ENCODE data around the gene RALY.

Gene RALY

DNA sequence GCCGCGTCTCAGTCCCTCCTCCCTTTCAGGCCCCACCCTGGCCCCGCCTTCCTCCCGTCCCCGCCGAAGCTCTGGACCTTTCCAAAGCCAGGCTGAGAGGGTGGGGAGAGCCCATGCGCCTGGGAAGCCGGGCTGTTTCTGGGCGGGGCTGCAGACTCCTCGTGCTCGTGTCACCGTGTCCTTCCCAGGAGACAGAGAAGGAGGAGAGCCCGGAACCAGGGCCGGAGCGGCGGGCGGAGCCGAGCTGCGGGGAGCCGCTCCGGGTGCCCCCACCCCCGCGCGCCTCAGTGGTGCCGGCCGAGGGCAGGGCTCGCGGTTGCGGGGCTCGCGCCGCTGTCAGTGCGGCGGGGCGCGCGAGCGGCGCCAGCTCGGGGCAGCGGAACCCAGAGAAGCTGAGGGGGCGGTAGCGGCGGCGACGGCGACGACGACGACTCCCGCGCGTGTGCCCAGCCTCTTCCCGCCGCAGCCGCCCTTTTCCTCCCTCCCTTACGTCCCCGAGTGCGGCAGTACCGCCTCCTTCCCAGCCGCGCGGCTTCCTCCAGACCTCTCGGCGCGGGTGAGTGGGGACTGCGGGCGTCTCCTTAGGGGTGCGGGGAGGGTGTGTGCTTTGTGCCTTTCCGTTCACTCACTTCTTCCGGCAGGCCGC, at the start of gene RALY:
Gene RALY, plus strand, starts transcription at position 336 of the 646 bp plus-strand sequence. CDS start 78,164 bp downstream, outside the sequence.
- no peak for DNase-seq (ENCODE audit: low spot score)

DNA sequence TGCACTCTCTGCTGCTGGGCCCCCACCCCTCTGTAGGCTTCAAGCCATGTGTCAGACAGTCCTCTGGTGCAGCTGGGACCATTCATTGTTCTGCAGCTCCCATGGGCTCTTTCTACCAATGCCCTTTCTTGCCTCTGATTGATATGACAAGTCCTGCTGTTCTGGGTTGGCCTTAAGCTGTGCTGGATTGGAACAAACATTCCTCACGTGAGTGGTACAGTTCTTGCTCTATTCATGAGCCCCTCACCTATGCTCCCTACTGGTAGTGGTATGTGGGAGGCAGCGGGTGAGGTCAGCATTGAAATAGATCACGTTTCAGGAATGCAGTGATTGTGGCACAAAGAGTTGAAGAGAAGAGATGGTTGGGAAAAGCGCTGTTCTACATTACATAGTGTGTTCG, 48.8 kb upstream of the RALY start:
- DNase-seq (ENCODE audit: low spot score), result no peak

DNA sequence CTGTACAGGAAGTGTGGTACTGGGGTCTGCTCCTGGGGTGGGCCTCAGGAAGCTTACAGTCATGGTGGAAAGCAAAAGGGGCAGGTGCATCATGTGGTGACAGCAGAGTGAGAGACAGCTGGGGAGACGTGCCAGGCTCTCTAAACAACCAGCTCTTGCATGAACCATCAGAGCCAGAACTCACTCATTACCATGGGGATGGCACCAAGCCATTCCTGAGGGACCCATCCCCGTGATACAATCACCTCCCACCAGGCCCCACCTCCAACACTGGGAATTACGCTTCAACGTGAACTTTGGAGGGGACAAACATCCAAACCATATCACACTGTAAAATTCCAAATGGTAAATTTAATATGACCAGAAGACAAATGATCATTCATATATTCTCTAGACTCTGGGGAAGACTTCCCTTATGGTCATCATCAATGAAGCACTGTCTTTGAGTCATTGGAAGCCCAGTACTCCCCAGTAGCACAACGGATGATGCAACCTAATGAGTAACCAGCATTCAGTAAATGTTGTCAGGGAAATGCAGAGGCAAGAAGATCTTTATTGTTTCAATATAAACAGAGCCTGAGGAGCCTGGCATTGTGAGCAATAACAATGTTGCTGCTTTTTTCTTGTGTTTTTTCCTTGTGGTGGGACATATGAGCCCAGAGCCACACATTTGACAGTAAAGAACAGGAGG, 48.2 kb upstream of the RALY start:
- DNase-seq (ENCODE audit: low spot score), result peak; percentile 90

DNA sequence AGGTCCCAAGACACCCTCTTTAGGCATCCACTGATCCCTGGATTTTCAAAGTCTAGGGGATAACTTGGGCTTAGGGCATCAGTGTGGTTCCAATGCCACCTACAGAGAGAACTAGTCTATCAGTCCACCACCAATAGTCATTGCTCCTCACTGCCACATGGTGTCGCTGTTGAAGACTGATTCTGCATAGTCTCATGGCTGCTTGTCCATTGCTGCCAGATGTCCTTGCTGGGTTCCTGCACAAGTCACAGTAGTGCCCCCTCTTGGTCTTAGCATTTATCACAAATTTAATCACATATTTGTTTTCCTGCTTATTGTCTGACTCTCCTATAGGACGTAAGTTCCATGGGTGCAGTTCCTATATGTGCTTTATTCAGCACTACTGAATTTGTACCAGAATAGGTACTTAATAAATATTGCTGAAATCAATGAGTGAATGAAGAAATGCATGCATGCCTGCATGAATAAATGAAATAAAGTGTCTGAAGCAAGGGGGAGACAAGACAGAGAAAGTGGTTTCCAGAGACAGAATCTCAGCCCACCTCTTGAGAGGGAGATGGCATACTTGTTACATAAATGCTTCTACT, 45.9 kb upstream of the RALY start:
- DNase-seq (ENCODE audit: low spot score), result no peak

- no peak for DNase-seq (ENCODE audit: low spot score)
Measured at GRCh38 chr20:33948480-33948879, 45.2 kb upstream of the RALY start.

GRCh38 chr20:33951171-33951570, 42.5 kb upstream of the RALY start:
- DNase-seq (ENCODE audit: low spot score), result no peak

DNA sequence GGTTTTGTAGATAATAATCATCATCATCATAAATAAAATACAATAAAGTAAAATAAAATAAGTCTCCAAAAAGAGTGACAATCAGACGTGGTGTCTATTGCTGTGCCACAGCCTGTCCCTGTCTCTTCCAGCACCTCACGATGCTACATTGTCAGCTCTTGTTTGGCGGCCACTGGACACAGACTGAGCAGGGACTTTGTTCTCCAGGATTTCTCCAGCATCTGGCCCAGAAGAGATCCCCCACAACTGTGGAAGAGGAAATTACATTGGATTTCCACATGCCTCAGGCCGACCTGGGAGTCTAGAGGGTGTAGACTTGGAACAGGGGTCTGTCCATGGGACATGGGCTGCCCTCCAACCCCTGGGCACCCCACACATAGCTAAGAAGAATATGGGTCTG, 39.2 kb upstream of the RALY start:
- DNase-seq (ENCODE audit: low spot score), result no peak

GRCh38 chr20:33963751-33964150, 30.0 kb upstream of the RALY start:
- no peak for DNase-seq (ENCODE audit: low spot score)

DNA sequence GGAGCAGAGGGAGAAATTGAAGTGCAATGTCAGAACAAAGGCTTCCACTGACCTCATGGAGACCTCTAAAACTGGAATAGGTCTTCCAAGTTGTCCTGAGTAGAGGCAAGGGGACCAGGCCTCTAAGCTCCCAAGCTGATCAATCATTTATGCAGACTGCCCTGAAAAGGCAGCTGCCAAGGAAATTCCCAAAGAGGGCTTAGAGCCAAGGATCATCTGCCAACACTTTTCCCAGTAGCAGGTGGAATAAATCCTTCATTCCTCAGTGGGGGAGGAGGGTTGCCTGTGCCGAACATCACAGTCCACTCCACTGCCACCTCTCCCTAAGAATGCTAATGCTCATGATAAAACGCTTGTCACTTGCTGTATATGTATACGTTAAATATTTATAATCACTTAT, 29.3 kb upstream of the RALY start:
- no peak for DNase-seq (ENCODE audit: low spot score)

DNA sequence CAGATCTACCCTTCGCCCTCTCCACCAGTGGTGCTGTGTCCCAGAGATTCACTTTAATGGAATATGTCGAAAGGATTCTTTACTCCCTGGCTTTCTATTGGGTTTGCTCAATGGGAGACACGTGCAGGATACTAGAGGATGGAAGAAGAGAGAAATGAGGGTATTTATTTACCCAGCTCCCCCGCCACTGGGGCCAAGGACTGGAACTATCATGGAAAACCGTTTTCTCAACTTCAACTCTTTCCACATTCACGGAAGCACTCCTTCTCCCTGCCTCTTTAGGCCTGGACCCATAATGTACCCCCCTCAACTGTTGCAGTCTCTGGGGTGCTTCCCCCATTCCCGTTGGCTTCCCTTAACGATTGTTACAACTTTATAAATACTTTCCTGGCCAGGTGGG, 26.6 kb upstream of the RALY start:
- no peak for DNase-seq (ENCODE audit: low spot score)

GRCh38 chr20:33969563-33969962, 24.1 kb upstream of the RALY start:
- no peak for DNase-seq (ENCODE audit: low spot score)

DNA sequence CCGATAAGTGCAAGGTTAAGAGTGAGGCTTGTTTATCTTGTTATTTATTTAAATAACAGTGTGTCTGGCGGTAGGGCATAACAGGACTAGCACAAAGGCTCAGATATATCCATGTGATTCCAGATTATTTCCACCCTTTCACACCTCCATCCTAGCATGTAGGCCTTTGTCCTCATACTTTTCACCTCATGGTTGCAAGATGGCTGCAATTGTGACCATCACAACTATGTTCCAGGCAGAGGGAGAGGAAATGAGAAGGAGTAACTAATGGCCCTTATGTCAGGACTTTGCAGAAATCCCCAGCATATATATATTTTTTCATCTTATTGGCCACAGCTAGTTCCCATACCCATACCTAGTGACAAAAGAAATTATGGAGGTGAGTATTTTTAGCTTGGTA, 23.5 kb upstream of the RALY start:
- DNase-seq (ENCODE audit: low spot score), result no peak

DNA sequence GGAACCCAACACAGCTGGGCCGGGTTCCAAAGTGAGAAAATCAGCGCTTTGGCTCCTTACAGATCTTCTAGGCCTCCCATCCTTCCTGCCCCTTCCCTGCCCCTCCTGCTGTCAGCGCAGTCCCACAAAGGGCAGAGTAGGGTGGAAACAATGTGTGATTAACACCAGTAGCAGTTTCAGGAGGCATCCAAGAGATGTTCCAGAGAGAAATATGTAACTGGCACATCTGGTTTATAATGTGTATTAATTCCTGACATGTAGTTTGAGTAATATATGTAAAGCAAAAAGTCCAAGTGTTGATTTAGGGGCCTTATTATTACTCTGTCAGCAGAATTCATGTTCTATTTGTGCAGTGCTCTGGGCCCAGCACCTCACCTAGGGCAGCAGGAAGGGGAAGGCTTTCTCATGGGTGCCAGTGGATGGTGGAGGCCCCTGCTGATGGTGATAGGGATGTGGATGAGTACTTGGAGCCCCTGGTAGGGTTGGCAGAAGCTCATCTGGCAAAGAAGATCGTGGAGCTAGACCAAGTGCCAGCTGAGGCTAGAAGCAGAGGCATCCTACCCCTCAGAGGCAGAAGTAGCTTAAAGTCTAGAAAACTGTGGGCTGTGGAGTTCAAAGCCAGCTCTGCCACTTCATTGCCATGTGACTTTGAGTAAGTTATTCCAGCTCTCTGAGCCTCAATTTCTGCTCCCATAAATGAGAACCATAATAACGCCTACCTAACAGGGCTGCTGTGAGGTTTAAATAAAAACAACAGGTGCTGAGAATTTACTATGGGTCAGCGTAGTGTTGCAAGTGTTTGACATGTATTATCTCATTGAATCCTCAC, 22.4 kb upstream of the RALY start:
- no peak for DNase-seq (ENCODE audit: low spot score)

DNA sequence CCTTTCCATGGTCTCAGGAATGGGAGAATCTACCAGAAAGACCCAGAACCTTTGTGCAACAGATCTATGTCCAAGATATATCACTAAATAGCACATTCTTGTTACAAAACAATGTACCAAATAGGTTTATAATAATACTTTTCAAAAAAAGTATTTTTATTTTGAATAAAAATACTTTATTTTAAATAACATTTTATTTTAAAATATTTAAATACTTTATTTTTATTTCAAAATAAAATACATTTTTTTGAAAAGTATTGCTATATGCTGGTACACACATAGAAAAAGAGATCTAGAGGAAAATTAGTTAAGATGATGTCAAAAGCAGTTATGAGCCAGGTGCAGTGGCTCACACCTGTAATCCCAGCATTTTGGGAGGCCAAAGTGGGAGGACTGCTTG, 16.8 kb upstream of the RALY start:
- DNase-seq (ENCODE audit: low spot score), result no peak

GRCh38 chr20:33977535-33977934, 16.2 kb upstream of the RALY start:
- DNase-seq (ENCODE audit: low spot score), result no peak

DNA sequence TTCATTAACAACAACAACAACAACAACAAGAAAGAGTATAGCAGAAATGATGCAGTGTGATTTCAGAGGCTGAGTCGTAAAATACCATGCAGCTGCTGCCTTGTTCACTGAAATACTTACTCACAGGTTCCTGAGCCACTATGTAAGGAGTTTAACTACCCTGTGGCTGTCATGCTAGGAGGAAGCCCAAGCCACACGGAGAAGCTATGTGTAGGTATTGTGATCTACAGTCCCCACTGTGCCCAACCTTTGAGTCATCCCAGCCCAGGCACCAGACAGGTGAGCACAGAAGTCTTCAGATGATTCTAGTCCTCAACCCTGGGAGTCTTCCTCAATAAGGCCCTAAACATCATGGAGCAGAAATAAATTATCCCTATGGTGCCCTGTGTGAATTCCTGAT, 14.6 kb upstream of the RALY start:
- no peak for DNase-seq (ENCODE audit: low spot score)

GRCh38 chr20:33981347-33981746, 12.4 kb upstream of the RALY start:
- DNase-seq (ENCODE audit: low spot score), result no peak

- no peak for DNase-seq (ENCODE audit: low spot score)
Measured at GRCh38 chr20:33981964-33982363, 11.7 kb upstream of the RALY start.

GRCh38 chr20:33983371-33983770, 10.3 kb upstream of the RALY start:
- DNase-seq (ENCODE audit: low spot score), result no peak

- DNase-seq (ENCODE audit: low spot score), result no peak
Measured at GRCh38 chr20:33984182-33984719, 9.5 kb upstream of the RALY start.

DNA sequence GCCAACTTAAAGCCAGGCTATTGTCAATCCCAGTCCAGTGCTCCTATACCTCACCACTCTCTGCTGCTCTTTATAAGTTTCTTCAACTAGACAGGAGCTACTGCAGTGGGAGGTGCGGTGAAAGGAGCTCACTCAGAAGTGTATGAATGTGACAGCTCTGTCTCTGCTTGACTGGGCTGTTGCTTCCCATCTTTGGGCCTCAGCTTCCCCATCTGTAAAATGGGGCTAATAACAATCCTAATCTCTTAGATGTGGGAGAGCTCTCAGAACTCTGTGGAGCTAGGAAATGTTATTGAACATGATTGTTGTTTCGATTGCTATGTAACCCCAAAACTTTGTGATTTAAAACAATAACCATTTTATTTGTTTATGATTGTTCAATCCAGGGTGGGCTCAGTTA, 8.4 kb upstream of the RALY start:
- DNase-seq (ENCODE audit: low spot score), result no peak

GRCh38 chr20:33985830-33986229, 7.9 kb upstream of the RALY start:
- DNase-seq (ENCODE audit: low spot score), result no peak
